Thymus (tissue), 11 donors: ENCODE measurements around the gene CSHL1. TPM values are rescaled to one million over a fixed set of nuclear protein-coding genes. Genes with fewer than 3 reads are reported as not detected.
A peak's percentile ranks its signal among the peaks of the same experiment; 100 is the strongest.
"Not testable (repeated sequence)": the region's sequence is repeated elsewhere in the genome, so short reads cannot be mapped to it uniquely, and the experiment has no call there.

Experiments
- DNase-seq, 9 donors: peaks; one replicate each; pipeline ENCODE4 v3.0.0-alpha.2; 2013; ENCODE audit warnings: low spot score in 9 of 9, low read depth in 6 of 9, missing footprints in 1 of 9
- H3K27ac ChIP-seq, 2 donors: one replicate each; pipeline ENCODE4 v1.5.1; 2013; ENCODE audit warnings: control low read depth in 1 of 2, low read depth in 1 of 2, low read length in 1 of 2, mild to moderate bottlenecking in 1 of 2, moderate library complexity in 1 of 2
- H3K27me3 ChIP-seq, 2 donors: one replicate each; pipeline ENCODE4 v1.5.1; 2013; ENCODE audit warnings: low read length in 1 of 2; ENCODE audit not compliant: control insufficient read depth in 2 of 2, insufficient read depth in 1 of 2
- H3K36me3 ChIP-seq, 2 donors: one replicate each; pipeline ENCODE4 v1.5.1; 2013; ENCODE audit warnings: low read length in 1 of 2, mild to moderate bottlenecking in 1 of 2, moderate library complexity in 1 of 2; ENCODE audit not compliant: control insufficient read depth in 2 of 2, insufficient read depth in 2 of 2
- H3K4me1 ChIP-seq, 2 donors: one replicate each; pipeline ENCODE4 v1.5.1; 2013; ENCODE audit warnings: low read length in 2 of 2; ENCODE audit not compliant: control insufficient read depth in 2 of 2, insufficient read depth in 2 of 2
- H3K4me3 ChIP-seq, 2 donors: one replicate each; pipeline ENCODE4 v1.5.1; 2013; ENCODE audit warnings: low read length in 2 of 2, control low read depth in 1 of 2, mild to moderate bottlenecking in 1 of 2
- H3K9me3 ChIP-seq, 2 donors: one replicate each; pipeline ENCODE4 v1.5.1; 2013; ENCODE audit warnings: low read length in 1 of 2, mild to moderate bottlenecking in 1 of 2; ENCODE audit not compliant: control insufficient read depth in 2 of 2, insufficient read depth in 1 of 2
- WGBS: extraction: QIAGEN DNeasy Blood & Tissue Kit; methylation state at CpG from one replicate; pipeline ENCODE4 v1.1.7; 2013; 5-methylcytosine and 5-hydroxymethylcytosine counted together
- polyA plus RNA-seq: library from polyadenylated mRNA; stranded (reverse); fragments of 200-250 nt; gene quantifications from one replicate; pipeline ENCODE4 v1.2.3, GENCODE V29; 2013
- total RNA-seq: library from RNA; stranded (reverse); fragments of 120-200 nt; gene quantifications from one replicate; pipeline ENCODE4 v1.2.4, GENCODE V29; 2013
- donor health status: healthy.

CSHL1 gene
- total and polyA plus RNA-seq, 2 donors: 0.24 to 1.3 TPM

DNA sequence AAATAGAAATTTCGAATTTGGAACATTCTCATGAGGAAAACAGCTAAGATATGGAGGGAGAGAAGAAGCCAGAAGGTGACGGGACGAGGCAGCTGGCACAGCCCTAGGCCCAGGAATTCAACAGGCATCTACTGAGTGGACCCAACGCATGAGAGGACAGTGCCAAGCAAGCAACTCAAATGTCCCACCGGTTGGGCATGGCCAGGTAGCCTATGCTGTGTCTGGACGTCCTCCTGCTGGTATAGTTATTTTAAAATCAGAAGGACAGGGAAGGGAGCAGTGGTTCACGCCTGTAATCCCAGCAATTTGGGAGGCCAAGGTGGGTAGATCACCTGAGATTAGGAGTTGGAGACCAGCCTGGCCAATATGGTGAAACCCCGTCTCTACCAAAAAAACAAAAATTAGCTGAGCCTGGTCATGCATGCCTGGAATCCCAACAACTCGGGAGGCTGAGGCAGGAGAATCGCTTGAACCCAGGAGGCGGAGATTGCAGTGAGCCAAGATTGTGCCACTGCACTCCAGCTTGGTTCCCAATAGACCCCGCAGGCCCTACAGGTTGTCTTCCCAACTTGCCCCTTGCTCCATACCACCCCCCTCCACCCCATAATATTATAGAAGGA lies 5.6 kb upstream of the CSHL1 start:
- Histone ChIP-seq H3K27ac (no peak overlapping the region), H3K36me3 (no peaks in the 10 kb centered on the region), H3K4me3 (no peak overlapping the region), H3K27me3 (no peaks in the 10 kb centered on the region), H3K4me1 (no peaks in the 10 kb centered on the region), H3K9me3 (no peaks in the 10 kb centered on the region)
- DNase-seq: no peak
- WGBS: 94% methylated on average over 12 of the region's 12 CpGs

DNA sequence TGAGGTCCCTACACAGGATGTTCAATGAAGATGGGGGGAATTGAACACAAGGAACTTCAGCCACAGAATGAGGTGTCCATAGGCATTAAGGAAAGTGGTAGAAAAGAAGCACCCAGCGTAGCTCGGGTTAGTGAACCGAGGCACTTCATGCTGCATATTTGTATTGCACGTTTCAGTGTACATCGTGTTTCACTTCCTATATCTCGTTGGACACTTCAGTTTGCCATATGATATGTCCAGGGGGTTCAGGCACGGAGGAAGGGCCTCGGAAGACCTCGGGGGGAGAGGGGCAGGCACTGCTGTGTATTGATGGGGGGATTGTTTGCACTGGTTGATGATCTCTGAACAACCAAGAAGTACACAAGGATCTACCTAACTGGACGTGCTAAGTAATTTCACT lies 4.7 kb upstream of the CSHL1 start:
- not testable (repeated sequence) for H3K9me3 ChIP-seq, H3K4me1 ChIP-seq, H3K36me3 ChIP-seq, H3K27ac ChIP-seq, DNase-seq, H3K27me3 ChIP-seq, H3K4me3 ChIP-seq
- WGBS: 91% methylated on average over 10 of the region's 10 CpGs

DNA sequence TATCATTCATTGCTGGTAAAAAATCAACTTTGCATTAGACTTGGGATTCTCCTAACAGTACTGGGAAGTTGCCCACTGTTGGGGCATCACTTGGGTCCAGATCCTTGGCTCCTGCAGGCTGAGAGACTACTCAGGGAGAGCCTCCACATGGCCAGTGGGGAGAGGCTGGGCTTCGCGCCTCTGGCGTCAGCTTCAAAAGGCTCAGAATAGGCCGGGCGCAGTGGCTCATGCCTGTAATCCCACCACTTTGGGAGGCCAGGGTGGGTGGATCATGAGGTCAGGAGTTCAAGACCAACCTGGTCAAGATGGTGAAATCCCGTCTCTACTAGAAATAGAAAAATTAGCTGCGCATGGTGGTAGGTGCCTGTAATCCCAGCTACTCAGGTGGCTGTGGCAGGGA lies 3.4 kb upstream of the CSHL1 start:
- Histone ChIP-seq H3K27ac (no peak overlapping the region), H3K9me3 (no peaks in the 10 kb centered on the region), H3K27me3 (peaks cover 0 to 5% of the 10 kb centered on the region in 2 donors), H3K4me1 (no peaks in the 10 kb centered on the region), H3K4me3 (no peak overlapping the region), H3K36me3 (no peaks in the 10 kb centered on the region)
- 97% methylated on average over 7 of the region's 7 CpGs for WGBS
- DNase-seq: no peak

- peak in 4 of 9 donors; percentile 35 to 66 (median 59) for DNase-seq
- Histone ChIP-seq H3K9me3 (no peaks in the 10 kb centered on the region), H3K4me3 (no peak overlapping the region), H3K27me3 (peaks cover 0 to 5% of the 10 kb centered on the region in 2 donors), H3K27ac (no peak overlapping the region), H3K4me1 (no peaks in the 10 kb centered on the region), H3K36me3 (no peaks in the 10 kb centered on the region)
- 50% methylated on average over 8 of the region's 8 CpGs for WGBS
Observed at GRCh38 chr17:63911657-63912100, 621 bp upstream of the CSHL1 start.

- Histone ChIP-seq H3K4me3 (no peak overlapping the region), H3K9me3 (no peaks in the 10 kb centered on the region), H3K27me3 (peaks cover 0 to 5% of the 10 kb centered on the region in 2 donors), H3K4me1 (no peaks in the 10 kb centered on the region), H3K27ac (no peak overlapping the region), H3K36me3 (no peaks in the 10 kb centered on the region)
- 88% methylated on average over 14 of the region's 14 CpGs for WGBS
- DNase-seq: no peak
Observed at GRCh38 chr17:63910096-63910495, 962 bp downstream of the CSHL1 start.

GRCh38 chr17:63909586-63909985 lies 1.5 kb downstream of the CSHL1 start:
- H3K27ac ChIP-seq, H3K27me3 ChIP-seq, DNase-seq, H3K36me3 ChIP-seq, H3K9me3 ChIP-seq, H3K4me1 ChIP-seq, H3K4me3 ChIP-seq: not testable (repeated sequence)
- WGBS: 96% methylated on average over 10 of the region's 10 CpGs

GRCh38 chr17:63907161-63907778 lies 3.8 kb downstream of the CSHL1 start:
- H3K27ac ChIP-seq, H3K9me3 ChIP-seq, DNase-seq, H3K4me3 ChIP-seq, H3K4me1 ChIP-seq, H3K27me3 ChIP-seq, H3K36me3 ChIP-seq: not testable (repeated sequence)
- WGBS: 83% methylated on average over 11 of the region's 12 CpGs

- not testable (repeated sequence) for H3K4me1 ChIP-seq, DNase-seq, H3K4me3 ChIP-seq, H3K27ac ChIP-seq, H3K27me3 ChIP-seq, H3K9me3 ChIP-seq, H3K36me3 ChIP-seq
- 94% methylated on average over 8 of the region's 8 CpGs for WGBS
Observed at GRCh38 chr17:63904796-63905195, 6.3 kb downstream of the CSHL1 start.

GRCh38 chr17:63903787-63904201 lies 7.3 kb downstream of the CSHL1 start:
- not testable (repeated sequence) for H3K27ac ChIP-seq, H3K4me3 ChIP-seq, H3K9me3 ChIP-seq, H3K4me1 ChIP-seq, DNase-seq, H3K27me3 ChIP-seq, H3K36me3 ChIP-seq
- 27% methylated on average over 5 of the region's 5 CpGs for whole genome bisulfite sequencing
